Suprapubic skin (tissue), 4 donors: ENCODE measurements around the gene IL24. TPM values are rescaled to one million over a fixed set of nuclear protein-coding genes. Genes with fewer than 3 reads are reported as not detected.
A peak's percentile ranks its signal among the peaks of the same experiment; 100 is the strongest.

ENCODE experiments used
- DNase-seq, 2 donors: peaks; one replicate each; pipeline ENCODE4 v3.0.0-alpha.2; 2019; ENCODE audit warnings: low spot score in 2 of 2
- H3K27ac ChIP-seq: fragments of 200-600 bp; sonication (generic); one replicate; pipeline ENCODE4 v1.5.1; 2019
- H3K27me3 ChIP-seq: fragments of 200-600 bp; sonication (generic); one replicate; pipeline ENCODE4 v1.5.1; 2019
- H3K36me3 ChIP-seq: fragments of 200-600 bp; sonication (generic); one replicate; pipeline ENCODE4 v1.5.1; 2019
- H3K4me1 ChIP-seq: fragments of 200-600 bp; sonication (generic); one replicate; pipeline ENCODE4 v1.5.1; 2019
- H3K4me3 ChIP-seq: fragments of 200-600 bp; sonication (generic); one replicate; pipeline ENCODE4 v1.5.1; 2019; ENCODE audit warnings: mild to moderate bottlenecking
- H3K9me3 ChIP-seq: fragments of 200-600 bp; sonication (generic); one replicate; pipeline ENCODE4 v1.5.1; 2019
- EP300 ChIP-seq: sonication (generic); formaldehyde crosslinking; IDR thresholded peaks from one replicate; pipeline ENCODE4 v1.6.1; 2017; ENCODE audit warnings: antibody characterized with exemption
- POLR2A ChIP-seq, 2 donors: fragments of 450-650 bp; IDR thresholded peaks; one replicate each; pipeline ENCODE4 v1.6.1; 2017; ENCODE audit warnings: antibody characterized with exemption in 2 of 2, mild to moderate bottlenecking in 2 of 2, moderate library complexity in 2 of 2
- POLR2AphosphoS5 ChIP-seq, 3 donors: sonication (generic); formaldehyde crosslinking; IDR thresholded peaks; one replicate each; pipeline ENCODE4 v1.6.1; 2017; ENCODE audit warnings: antibody characterized with exemption in 3 of 3
- WGBS: methylation state at CpG from one replicate; pipeline ENCODE4 v1.1.5; 2018; 5-methylcytosine and 5-hydroxymethylcytosine counted together
- total RNA-seq, 4 donors: library from RNA; depleted of rRNA; stranded (reverse); fragments of >200 nt; gene quantifications; one replicate each; pipeline ENCODE4 v1.1.0, GENCODE V29; 2016
- TF ChIP-seq, protein P1 (sequence below), 2 donors: fragments of 200-600 bp in 1 of 2; fragments of 450-650 bp in 1 of 2; sonication (generic) in 1 of 2; IDR thresholded peaks; one replicate each; pipeline ENCODE4 v1.5.1; 2016 to 2019; ENCODE audit warnings: antibody characterized with exemption in 2 of 2, mild to moderate bottlenecking in 1 of 2, moderate library complexity in 1 of 2

IL24 gene
- total RNA-seq, 4 donors from 2014 or later: not detected

DNA sequence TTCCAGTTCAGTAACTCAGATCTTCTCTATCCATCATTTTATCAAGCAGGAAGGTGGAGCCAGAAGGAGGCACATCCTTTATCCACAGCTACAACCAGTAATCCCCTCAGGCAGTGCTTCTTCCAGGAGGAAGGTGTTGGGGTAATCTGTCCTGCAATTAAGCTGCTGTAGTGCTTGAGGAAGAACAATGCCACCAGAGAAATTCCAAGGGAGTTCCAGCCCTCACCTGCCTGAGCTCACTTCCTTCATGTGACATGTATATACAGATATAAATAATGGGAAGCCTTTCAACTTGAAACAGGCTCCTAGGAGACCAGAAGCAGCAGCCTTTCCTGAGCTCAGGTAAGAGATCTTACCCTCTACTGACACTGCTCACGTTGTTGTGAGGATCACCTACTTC is 34.0 kb upstream of the IL24 start:
- Histone ChIP-seq H3K27ac (no peak overlapping the region), H3K4me3 (no peak overlapping the region), H3K4me1 (peaks cover 10% of the 10 kb centered on the region), H3K36me3 (no peaks in the 10 kb centered on the region), H3K27me3 (peaks cover 14% of the 10 kb centered on the region), H3K9me3 (no peaks in the 10 kb centered on the region)
- WGBS: 43% methylated on average over 1 of the region's 1 CpG
- TF ChIP-seq, protein P1, sequence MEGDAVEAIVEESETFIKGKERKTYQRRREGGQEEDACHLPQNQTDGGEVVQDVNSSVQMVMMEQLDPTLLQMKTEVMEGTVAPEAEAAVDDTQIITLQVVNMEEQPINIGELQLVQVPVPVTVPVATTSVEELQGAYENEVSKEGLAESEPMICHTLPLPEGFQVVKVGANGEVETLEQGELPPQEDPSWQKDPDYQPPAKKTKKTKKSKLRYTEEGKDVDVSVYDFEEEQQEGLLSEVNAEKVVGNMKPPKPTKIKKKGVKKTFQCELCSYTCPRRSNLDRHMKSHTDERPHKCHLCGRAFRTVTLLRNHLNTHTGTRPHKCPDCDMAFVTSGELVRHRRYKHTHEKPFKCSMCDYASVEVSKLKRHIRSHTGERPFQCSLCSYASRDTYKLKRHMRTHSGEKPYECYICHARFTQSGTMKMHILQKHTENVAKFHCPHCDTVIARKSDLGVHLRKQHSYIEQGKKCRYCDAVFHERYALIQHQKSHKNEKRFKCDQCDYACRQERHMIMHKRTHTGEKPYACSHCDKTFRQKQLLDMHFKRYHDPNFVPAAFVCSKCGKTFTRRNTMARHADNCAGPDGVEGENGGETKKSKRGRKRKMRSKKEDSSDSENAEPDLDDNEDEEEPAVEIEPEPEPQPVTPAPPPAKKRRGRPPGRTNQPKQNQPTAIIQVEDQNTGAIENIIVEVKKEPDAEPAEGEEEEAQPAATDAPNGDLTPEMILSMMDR (IDR thresholded peaks at IDR 0.05): no peak
- TF ChIP-seq POLR2AphosphoS5 (IDR thresholded peaks at IDR 0.05) (no peak), EP300 (no peak), POLR2A (IDR thresholded peaks at IDR 0.05) (no peak)
- no peak for DNase-seq

DNA sequence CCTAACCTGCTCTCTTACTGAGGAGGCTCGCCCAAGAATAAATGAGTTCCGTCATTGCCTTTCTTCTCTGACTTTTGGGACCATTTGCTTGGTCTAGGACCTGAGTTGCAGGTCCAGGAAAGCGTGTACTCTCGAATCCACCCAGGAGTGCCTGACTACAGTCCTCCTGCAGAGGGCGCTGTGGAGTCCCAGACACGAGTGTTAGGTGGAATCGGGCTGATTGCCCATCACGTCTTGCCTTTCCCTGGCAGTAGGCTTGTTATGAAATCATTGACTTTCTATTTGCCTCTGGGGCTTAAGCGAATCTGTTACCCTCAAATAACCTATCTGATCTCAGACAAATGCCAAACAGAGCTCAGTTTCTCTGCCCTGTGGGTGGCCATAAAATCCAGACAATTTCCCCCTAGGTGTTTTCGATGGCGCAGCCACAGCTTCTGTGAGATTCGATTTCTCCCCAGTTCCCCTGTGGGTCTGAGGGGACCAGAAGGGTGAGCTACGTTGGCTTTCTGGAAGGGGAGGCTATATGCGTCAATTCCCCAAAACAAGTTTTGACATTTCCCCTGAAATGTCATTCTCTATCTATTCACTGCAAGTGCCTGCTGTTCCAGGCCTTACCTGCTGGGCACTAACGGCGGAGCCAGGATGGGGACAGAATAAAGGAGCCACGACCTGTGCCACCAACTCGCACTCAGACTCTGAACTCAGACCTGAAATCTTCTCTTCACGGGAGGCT is 32.1 kb upstream of the IL24 start, which contains the start of gene IL20:
Gene IL20, plus strand, starts transcription at position 685 of the 733 bp plus-strand sequence. CDS start 230 bp downstream, outside the sequence.
- peaks cover 10% of the 10 kb centered on the region for H3K4me1 ChIP-seq
- no peaks in the 10 kb centered on the region for H3K9me3 ChIP-seq
- H3K36me3 ChIP-seq: no peaks in the 10 kb centered on the region
- TF ChIP-seq, protein P1 (IDR thresholded peaks at IDR 0.05): peak; percentile 71 to 88
- TF ChIP-seq POLR2AphosphoS5 (IDR thresholded peaks at IDR 0.05) (no peak), POLR2A (IDR thresholded peaks at IDR 0.05) (no peak)
- H3K4me3 ChIP-seq: no peak within 1 kb of the TSS
- no peak within 1 kb of the TSS for H3K27ac ChIP-seq
- WGBS: 35% methylated on average over 19 of the region's 19 CpGs
- H3K27me3 ChIP-seq: peaks cover 18% of the 10 kb centered on the region
- peak; percentile 84 for DNase-seq

DNA sequence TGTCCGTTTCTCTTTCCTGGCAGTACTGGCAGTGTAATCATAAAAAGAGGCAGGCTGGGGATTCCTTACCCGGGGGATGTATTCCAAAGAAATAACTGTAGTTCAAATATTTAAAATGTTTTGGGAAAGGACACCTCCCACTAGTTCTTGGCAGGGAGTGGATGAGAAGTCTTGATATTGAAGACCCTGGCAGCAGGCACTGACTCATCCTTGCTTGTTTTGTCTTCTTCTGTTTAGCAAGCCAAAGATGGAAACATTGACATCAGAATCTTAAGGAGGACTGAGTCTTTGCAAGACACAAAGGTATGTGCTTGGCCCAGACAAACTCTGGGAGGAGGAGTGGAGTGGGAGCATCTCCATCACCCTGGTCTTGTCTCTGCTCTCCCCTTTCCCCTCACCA is 31.2 kb upstream of the IL24 start:
- Histone ChIP-seq H3K36me3 (no peaks in the 10 kb centered on the region), H3K27me3 (peaks cover 15% of the 10 kb centered on the region), H3K4me1 (peaks cover 10% of the 10 kb centered on the region), H3K4me3 (no peak overlapping the region), H3K9me3 (no peaks in the 10 kb centered on the region), H3K27ac (no peak overlapping the region)
- TF ChIP-seq POLR2A (IDR thresholded peaks at IDR 0.05) (no peak), EP300 (no peak), POLR2AphosphoS5 (IDR thresholded peaks at IDR 0.05) (no peak)
- TF ChIP-seq, protein P1 (IDR thresholded peaks at IDR 0.05): no peak
- WGBS: 42% methylated on average over 2 of the region's 2 CpGs
- no peak for DNase-seq

- 50% methylated on average over 1 of the region's 1 CpG for WGBS
- no peak for TF ChIP-seq POLR2A (IDR thresholded peaks at IDR 0.05)
- TF ChIP-seq, protein P1 (IDR thresholded peaks at IDR 0.05): no peak
- Histone ChIP-seq H3K9me3 (no peaks in the 10 kb centered on the region), H3K27ac (no peak overlapping the region), H3K4me1 (peaks cover 10% of the 10 kb centered on the region), H3K27me3 (peaks cover 8% of the 10 kb centered on the region), H3K4me3 (no peak overlapping the region), H3K36me3 (no peaks in the 10 kb centered on the region)
- DNase-seq: no peak
Observed at GRCh38 chr1:206867239-206867638, 30.0 kb upstream of the IL24 start.

GRCh38 chr1:206867716-206868115 is 29.5 kb upstream of the IL24 start:
- no peak overlapping the region for H3K27ac ChIP-seq
- H3K4me3 ChIP-seq: no peak overlapping the region
- H3K27me3 ChIP-seq: peaks cover 8% of the 10 kb centered on the region
- TF ChIP-seq POLR2A (IDR thresholded peaks at IDR 0.05) (no peak), POLR2AphosphoS5 (IDR thresholded peaks at IDR 0.05) (no peak), EP300 (no peak)
- TF ChIP-seq, protein P1 (IDR thresholded peaks at IDR 0.05): no peak
- H3K36me3 ChIP-seq: no peaks in the 10 kb centered on the region
- peaks cover 10% of the 10 kb centered on the region for H3K4me1 ChIP-seq
- no peaks in the 10 kb centered on the region for H3K9me3 ChIP-seq
- no peak for DNase-seq
